ENCODE data around the gene APOBEC3F.

Gene APOBEC3F

GRCh38 chr22:39090426-39091064 lies 49.9 kb downstream of the APOBEC3F start:
- Histone ChIP-seq H3K27me3 (ENCODE audit: low read length) (no peaks in the 10 kb centered on the region), H3K9ac (ENCODE audit: low read length) (no peak overlapping the region), H4K20me1 (ENCODE audit: low read depth, low read length) (no peaks in the 10 kb centered on the region), H3K4me3 (ENCODE audit: insufficient read depth, low read length, poor library complexity, severe bottlenecking) (no peak overlapping the region), H3K36me3 (ENCODE audit: low read length) (no peaks in the 10 kb centered on the region), H3K9me2 (replicated peaks; ENCODE audit: insufficient read depth, low read length) (no peaks in the 10 kb centered on the region), H3K79me2 (ENCODE audit: insufficient read depth, low read length) (no peaks in the 10 kb centered on the region), H3F3A (ENCODE audit: insufficient read depth) (peaks cover 3% of the 10 kb centered on the region; the same call in 1 of the 2 replicates), H3K4me2 (ENCODE audit: low read depth, low read length, poor library complexity, severe bottlenecking) (no peak overlapping the region), H3K9me3 (ENCODE audit: insufficient read depth, low read length) (no peaks in the 10 kb centered on the region), H3K27ac (ENCODE audit: low read depth, low read length) (no peak overlapping the region), H2AFZ (ENCODE audit: low read depth, low read length, severe bottlenecking) (no peak overlapping the region)
- TF ChIP-seq CTCF (IDR thresholded peaks at IDR 0.05; ENCODE audit: insufficient read depth, low read length, poor library complexity, severe bottlenecking): no peak
- TF ChIP-seq EZH2phosphoT487 (conservative IDR thresholded peaks at IDR 0.05; ENCODE audit: low read length): no peak

GRCh38 chr22:39091126-39092081 lies 50.7 kb downstream of the APOBEC3F start:
- Histone ChIP-seq H3K79me2 (ENCODE audit: insufficient read depth, low read length) (no peaks in the 10 kb centered on the region), H2AFZ (ENCODE audit: low read depth, low read length, severe bottlenecking) (no peak overlapping the region), H3K27ac (ENCODE audit: low read depth, low read length) (no peak overlapping the region), H3K27me3 (ENCODE audit: low read length) (no peaks in the 10 kb centered on the region), H3F3A (ENCODE audit: insufficient read depth) (peaks cover 3% of the 10 kb centered on the region; the same call in 1 of the 2 replicates), H3K9ac (ENCODE audit: low read length) (no peak overlapping the region), H4K20me1 (ENCODE audit: low read depth, low read length) (no peaks in the 10 kb centered on the region), H3K9me2 (replicated peaks; ENCODE audit: insufficient read depth, low read length) (no peaks in the 10 kb centered on the region), H3K36me3 (ENCODE audit: low read length) (no peaks in the 10 kb centered on the region), H3K4me3 (ENCODE audit: insufficient read depth, low read length, poor library complexity, severe bottlenecking) (no peak overlapping the region), H3K9me3 (ENCODE audit: insufficient read depth, low read length) (no peaks in the 10 kb centered on the region), H3K4me2 (ENCODE audit: low read depth, low read length, poor library complexity, severe bottlenecking) (no peak overlapping the region)
- TF ChIP-seq CTCF (IDR thresholded peaks at IDR 0.05; ENCODE audit: insufficient read depth, low read length, poor library complexity, severe bottlenecking): no peak
- TF ChIP-seq EZH2phosphoT487 (conservative IDR thresholded peaks at IDR 0.05; ENCODE audit: low read length): no peak

GRCh38 chr22:39092111-39092862 lies 51.6 kb downstream of the APOBEC3F start:
- Histone ChIP-seq H4K20me1 (ENCODE audit: low read depth, low read length) (no peaks in the 10 kb centered on the region), H3K79me2 (ENCODE audit: insufficient read depth, low read length) (no peaks in the 10 kb centered on the region), H3K9me3 (ENCODE audit: insufficient read depth, low read length) (no peaks in the 10 kb centered on the region), H3K4me3 (ENCODE audit: insufficient read depth, low read length, poor library complexity, severe bottlenecking) (no peak overlapping the region), H3K9ac (ENCODE audit: low read length) (no peak overlapping the region), H3K27ac (ENCODE audit: low read depth, low read length) (no peak overlapping the region), H2AFZ (ENCODE audit: low read depth, low read length, severe bottlenecking) (no peak overlapping the region), H3K27me3 (ENCODE audit: low read length) (no peaks in the 10 kb centered on the region), H3K4me2 (ENCODE audit: low read depth, low read length, poor library complexity, severe bottlenecking) (no peak overlapping the region), H3K9me2 (replicated peaks; ENCODE audit: insufficient read depth, low read length) (no peaks in the 10 kb centered on the region), H3F3A (ENCODE audit: insufficient read depth) (peaks cover 1% of the 10 kb centered on the region; the same call in 1 of the 2 replicates), H3K36me3 (ENCODE audit: low read length) (no peaks in the 10 kb centered on the region)
- TF ChIP-seq EZH2phosphoT487 (conservative IDR thresholded peaks at IDR 0.05; ENCODE audit: low read length): no peak
- TF ChIP-seq CTCF (IDR thresholded peaks at IDR 0.05; ENCODE audit: insufficient read depth, low read length, poor library complexity, severe bottlenecking): no peak
